Medulla oblongata (tissue), 1 donor: Measurements from ENCODE around the gene ZNF804A.
"Not testable (repeated sequence)": the region's sequence is repeated elsewhere in the genome, so short reads cannot be mapped to it uniquely, and the experiment has no call there.

Source experiments
- DNase-seq: peaks from one replicate; pipeline ENCODE4 v3.0.0-alpha.2; 2015; ENCODE audit errors: extremely low spot score

The ZNF804A gene

GRCh38 chr2:184815824-184816223 is 217.5 kb downstream of the ZNF804A start:
- no peak for DNase-seq

GRCh38 chr2:184824597-184824996 is 226.3 kb downstream of the ZNF804A start:
- no peak for DNase-seq

- no peak for DNase-seq
Observed at GRCh38 chr2:184830531-184830930, 232.2 kb downstream of the ZNF804A start.

- no peak for DNase-seq
Observed at GRCh38 chr2:184834699-184835397, 236.5 kb downstream of the ZNF804A start.

GRCh38 chr2:184835398-184835715 is 237.0 kb downstream of the ZNF804A start:
- DNase-seq, result no peak

GRCh38 chr2:184847331-184847730 is 249.0 kb downstream of the ZNF804A start:
- no peak for DNase-seq

GRCh38 chr2:184849516-184849915 is 251.2 kb downstream of the ZNF804A start:
- no peak for DNase-seq

GRCh38 chr2:184851576-184851975 is 253.2 kb downstream of the ZNF804A start:
- no peak for DNase-seq

GRCh38 chr2:184859187-184859586 is 260.9 kb downstream of the ZNF804A start:
- no peak for DNase-seq

GRCh38 chr2:184860744-184861143 is 262.4 kb downstream of the ZNF804A start:
- DNase-seq, result no peak

- DNase-seq, result no peak
Observed at GRCh38 chr2:184875212-184875611, 276.9 kb downstream of the ZNF804A start.

- DNase-seq, result no peak
Observed at GRCh38 chr2:184875911-184876310, 277.6 kb downstream of the ZNF804A start.

GRCh38 chr2:184877909-184878308 is 279.6 kb downstream of the ZNF804A start:
- DNase-seq, result no peak

GRCh38 chr2:184879671-184880070 is 281.3 kb downstream of the ZNF804A start:
- DNase-seq, result no peak

GRCh38 chr2:184886585-184886984 is 288.3 kb downstream of the ZNF804A start:
- DNase-seq, result not testable (repeated sequence)

GRCh38 chr2:184890311-184890710 is 292.0 kb downstream of the ZNF804A start:
- DNase-seq, result no peak

GRCh38 chr2:184904991-184905390 is 306.7 kb downstream of the ZNF804A start:
- no peak for DNase-seq

- DNase-seq, result no peak
Observed at GRCh38 chr2:184906160-184906559, 307.8 kb downstream of the ZNF804A start.

GRCh38 chr2:184906709-184907108 is 308.4 kb downstream of the ZNF804A start:
- DNase-seq, result no peak

- no peak for DNase-seq
Observed at GRCh38 chr2:184908966-184909365, 310.6 kb downstream of the ZNF804A start.

GRCh38 chr2:184920451-184920965 is 322.2 kb downstream of the ZNF804A start:
- no peak for DNase-seq

GRCh38 chr2:184921676-184922075 is 323.3 kb downstream of the ZNF804A start:
- DNase-seq, result no peak

- no peak for DNase-seq
Observed at GRCh38 chr2:184923751-184924150, 325.4 kb downstream of the ZNF804A start.

GRCh38 chr2:184927040-184927439 is 328.7 kb downstream of the ZNF804A start:
- no peak for DNase-seq
